ENCODE results near the gene TBC1D16.
"Not testable (repeated sequence)": the region's sequence is repeated elsewhere in the genome, so short reads cannot be mapped to it uniquely, and the experiment has no call there.

The TBC1D16 gene

DNA sequence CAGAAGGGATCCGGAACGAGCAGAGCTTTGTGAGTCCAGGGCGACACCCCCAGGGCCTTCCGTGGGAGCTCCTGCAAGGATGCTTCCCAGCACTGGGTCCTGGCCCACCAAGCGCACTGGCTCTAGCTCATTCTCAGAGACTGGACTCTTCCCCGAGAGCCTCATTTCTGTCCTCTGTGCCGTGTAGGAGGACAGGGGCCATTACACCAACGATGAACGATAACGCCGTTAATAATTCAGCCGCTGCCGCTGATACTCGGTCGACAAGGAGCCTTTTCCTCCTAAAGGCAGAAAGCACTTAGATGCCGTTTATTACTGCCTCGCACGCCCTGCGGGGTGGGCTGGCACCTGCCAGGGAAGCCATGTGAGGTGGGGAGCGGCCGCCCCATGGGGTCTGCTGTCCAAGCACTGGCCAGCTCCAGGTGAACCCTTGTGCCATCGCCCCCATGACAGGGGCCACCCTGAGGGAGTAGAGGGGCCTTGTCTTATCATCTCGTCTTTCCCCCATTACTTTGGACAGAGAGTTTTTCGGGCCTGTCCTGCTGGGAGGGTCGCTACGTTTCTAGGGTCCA is 33.5 kb downstream of the TBC1D16 start:
- no peak for DNase-seq

DNA sequence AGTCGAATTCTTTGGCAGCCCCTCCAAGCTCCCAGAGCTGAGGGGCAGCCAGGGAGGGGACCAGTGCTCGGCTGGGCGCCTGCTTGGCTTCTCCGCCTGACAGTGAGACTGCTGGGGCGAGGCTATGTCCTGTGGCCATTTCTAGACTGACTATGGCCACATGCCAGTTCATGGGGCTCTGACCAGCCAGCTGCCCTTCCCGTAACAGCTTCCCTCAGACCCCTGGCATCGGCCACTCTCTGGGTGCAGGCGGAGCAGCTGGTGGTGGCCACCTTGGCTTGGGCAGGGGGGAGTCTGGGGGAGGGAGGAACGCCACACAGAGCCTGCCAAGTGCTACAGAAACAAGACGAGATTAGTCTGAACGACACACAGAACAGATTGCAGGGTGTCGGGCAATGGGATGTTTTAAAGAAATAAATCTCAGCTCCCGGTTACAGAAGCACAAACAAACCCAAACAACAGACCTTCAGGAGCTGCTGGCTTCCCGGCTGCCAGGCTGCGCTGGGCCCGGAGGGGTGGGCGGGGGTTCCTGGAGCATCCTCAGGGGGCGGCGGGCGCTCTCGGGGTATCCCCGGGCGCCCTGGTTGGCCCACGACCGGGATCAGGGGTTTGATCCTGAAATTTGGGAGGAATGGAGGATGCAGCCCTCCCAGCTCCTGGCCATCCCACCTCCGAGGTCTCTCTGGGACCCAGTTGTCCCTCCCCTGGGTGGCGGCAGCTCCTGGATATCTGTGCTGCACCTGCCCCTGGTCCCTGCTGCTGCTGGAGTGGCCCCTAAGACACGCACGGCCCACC is 34.5 kb downstream of the TBC1D16 start:
- no peak for DNase-seq

DNA sequence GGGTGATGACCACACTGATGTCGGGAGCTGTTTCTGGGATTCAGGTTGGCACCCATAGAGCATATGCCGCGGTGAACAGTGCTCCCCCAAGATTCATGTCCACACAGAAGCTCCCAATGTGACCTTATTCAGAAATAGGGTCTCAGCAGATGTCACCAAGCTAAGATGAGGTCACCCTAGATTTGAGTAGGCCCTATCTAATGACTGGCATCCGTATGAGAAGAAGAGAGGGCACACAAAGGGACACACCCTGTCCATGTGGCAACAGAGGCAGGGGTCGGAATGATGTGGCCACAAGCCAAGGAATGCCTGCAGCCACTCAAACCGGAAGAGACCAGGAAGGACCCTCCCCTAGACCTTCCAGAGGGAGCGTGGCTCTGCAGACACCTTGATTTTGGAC is 35.5 kb downstream of the TBC1D16 start:
- no peak for DNase-seq

GRCh38 chr17:79997011-79997660 is 38.5 kb downstream of the TBC1D16 start:
- peak; percentile 68 to 92 for DNase-seq

GRCh38 chr17:79996291-79996690 is 39.4 kb downstream of the TBC1D16 start:
- no peak for DNase-seq

GRCh38 chr17:79995696-79996095 is 40.0 kb downstream of the TBC1D16 start:
- no peak for DNase-seq

GRCh38 chr17:79994602-79995001 is 41.1 kb downstream of the TBC1D16 start:
- DNase-seq: no peak

DNA sequence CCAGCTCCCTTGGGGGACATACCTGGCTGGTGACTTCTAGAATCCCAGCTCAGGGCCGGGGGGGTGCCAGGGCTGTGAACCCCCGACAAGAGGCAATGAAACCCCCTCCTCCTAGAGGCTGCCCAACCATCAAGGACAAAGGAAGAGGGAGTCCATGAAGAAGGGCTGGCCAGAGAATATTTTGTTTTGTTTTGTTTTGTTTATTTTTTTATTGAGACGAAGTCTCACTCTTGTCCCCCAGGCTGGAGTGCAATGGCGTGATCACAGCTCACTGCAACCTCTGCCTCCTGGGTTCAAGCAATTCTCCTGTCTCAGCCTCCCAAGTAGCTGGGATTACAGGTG is 41.5 kb downstream of the TBC1D16 start:
- DNase-seq: not testable (repeated sequence)

GRCh38 chr17:79993390-79994227 is 42.1 kb downstream of the TBC1D16 start:
- DNase-seq: peak in 1 of 2 donors; percentile 30

- DNase-seq: no peak
These were observed 42.9 kb downstream of the TBC1D16 start for GRCh38 chr17:79992649-79993389.

DNA sequence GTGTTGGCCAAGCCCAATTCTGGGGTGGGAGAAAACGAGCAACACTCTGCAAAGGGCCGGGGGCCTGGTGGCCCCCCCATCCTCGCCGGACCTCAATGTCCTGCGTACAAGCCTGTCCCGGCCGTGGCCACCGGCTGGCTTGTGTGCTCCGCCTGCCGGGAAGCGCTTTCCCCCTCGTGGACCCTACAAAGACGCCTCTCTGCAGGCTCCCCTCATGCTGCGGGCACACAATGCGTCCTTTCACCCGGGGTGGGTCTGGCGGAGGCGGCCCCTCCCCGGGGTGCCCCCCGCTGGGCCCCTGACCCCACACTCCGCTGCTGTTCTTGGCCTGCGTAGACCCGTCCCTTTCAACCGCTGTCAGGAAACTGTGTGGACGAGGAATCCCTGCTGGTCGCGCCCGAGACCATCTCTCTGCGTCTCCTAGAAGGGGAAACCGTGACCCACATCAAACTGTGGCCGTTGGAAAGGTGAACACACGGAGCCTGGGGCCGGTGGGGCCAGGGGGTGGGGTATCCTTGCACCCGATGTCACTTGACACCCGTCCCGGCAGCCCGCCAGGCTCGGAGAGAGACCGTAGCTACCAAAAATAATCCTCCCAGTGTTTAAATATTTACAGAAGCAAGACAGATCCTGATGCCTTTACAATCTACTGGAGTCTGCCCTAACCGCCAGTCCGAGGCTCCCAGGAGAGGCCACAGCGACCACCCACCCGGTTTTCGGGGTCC is 43.6 kb downstream of the TBC1D16 start:
- no peak for DNase-seq

- peak; percentile 16 to 45 for DNase-seq
These were observed 44.3 kb downstream of the TBC1D16 start for GRCh38 chr17:79991140-79991923.

DNA sequence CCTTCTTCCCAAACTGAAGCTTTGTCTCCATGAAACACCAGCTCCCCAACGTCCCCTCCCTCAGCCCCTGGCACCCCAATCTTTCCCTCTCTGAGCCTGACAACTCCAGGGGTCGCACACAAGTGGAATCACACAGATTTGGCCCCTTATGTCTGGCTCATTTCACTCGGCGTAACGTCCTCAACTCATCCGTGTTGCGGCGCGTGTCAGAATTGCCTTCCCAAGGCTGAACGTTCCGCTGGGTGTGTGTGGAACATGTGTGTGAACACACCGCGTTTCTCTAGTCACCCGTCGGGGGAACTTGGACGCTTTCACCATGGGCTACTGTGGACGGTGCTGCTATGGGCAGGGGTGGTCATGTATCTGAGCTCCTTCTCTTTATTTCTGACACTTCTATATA is 45.0 kb downstream of the TBC1D16 start:
- DNase-seq: no peak

- no peak for DNase-seq
These were observed 45.5 kb downstream of the TBC1D16 start for GRCh38 chr17:79990051-79990592.

GRCh38 chr17:79989106-79989835 is 46.4 kb downstream of the TBC1D16 start:
- no peak for DNase-seq

GRCh38 chr17:79988185-79988971 is 47.3 kb downstream of the TBC1D16 start:
- no peak for DNase-seq

- DNase-seq: no peak
These were observed 47.8 kb downstream of the TBC1D16 start for GRCh38 chr17:79987935-79988184.

DNA sequence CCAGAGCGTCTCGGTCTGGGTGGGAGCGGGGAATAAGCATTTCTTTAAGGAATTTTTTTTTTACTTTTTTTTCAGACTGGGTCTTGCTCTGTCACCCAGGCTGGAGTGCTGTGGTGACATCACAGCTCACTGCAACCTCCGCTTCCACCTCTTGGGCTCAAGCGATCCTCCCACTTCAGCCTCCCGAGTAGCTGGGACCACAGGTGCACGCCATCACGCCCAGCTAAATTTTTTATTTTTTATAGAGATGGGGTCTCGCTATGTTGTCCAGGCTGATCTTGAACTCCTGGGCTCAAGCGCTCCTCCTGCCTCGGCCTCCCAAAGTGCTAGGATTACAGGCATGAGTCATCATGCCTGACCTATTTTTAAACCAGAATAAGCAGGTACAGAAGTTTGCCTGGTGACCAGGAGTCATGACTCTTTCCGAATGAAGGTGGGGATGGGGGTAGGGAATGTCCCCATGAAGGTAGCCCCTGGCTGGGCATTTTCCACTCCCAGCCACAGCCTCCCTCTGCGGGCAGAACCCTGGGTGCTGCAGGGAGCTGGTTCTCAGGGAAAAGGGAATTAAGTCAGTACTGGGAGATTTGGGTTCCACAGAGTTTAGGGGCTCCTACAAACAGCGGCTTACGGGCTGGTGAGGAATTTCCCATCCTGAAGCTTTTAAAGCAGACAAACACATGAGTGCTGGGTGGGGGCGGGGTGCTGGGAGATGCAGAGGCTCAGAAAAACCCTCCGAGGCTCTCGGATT is 48.3 kb downstream of the TBC1D16 start:
- DNase-seq: no peak

All from bone marrow (tissue), 2 donors.